Endodermal cell (in vitro differentiated cells): ENCODE results near the gene GARIN5A. TPM values are rescaled to one million over a fixed set of nuclear protein-coding genes. Genes with fewer than 3 reads are reported as not detected.

Source experiments
- DNase-seq: peaks from one replicate; pipeline ENCODE4 v3.0.0-alpha.2; 2017
- H3K27ac ChIP-seq: 2 replicates; pipeline ENCODE4 v1.5.1; 2013; ENCODE audit warnings: mild to moderate bottlenecking, low read depth, low read length, moderate library complexity
- H3K27me3 ChIP-seq: 2 replicates; pipeline ENCODE4 v1.6.1; 2013; ENCODE audit warnings: mild to moderate bottlenecking, low read length, moderate library complexity; ENCODE audit not compliant: insufficient read depth, control insufficient read depth, poor library complexity, severe bottlenecking
- H3K36me3 ChIP-seq: 2 replicates; pipeline ENCODE4 v1.7.0; 2013; ENCODE audit warnings: mild to moderate bottlenecking, low read length, moderate library complexity; ENCODE audit not compliant: control insufficient read depth, insufficient read depth
- H3K4me1 ChIP-seq: one replicate; pipeline ENCODE4 v1.7.0; 2013; ENCODE audit warnings: low read length; ENCODE audit not compliant: control insufficient read depth, insufficient read depth
- H3K4me3 ChIP-seq: 2 replicates; pipeline ENCODE4 v1.5.1; 2013; ENCODE audit warnings: mild to moderate bottlenecking, low read length, moderate library complexity
- H3K9ac ChIP-seq: 2 replicates; pipeline ENCODE4 v1.6.1; 2013; ENCODE audit warnings: mild to moderate bottlenecking, low read length, moderate library complexity; ENCODE audit not compliant: poor library complexity, severe bottlenecking; ENCODE audit errors: extremely low read depth
- H3K9me3 ChIP-seq: 2 replicates; pipeline ENCODE4 v1.6.1; 2013; ENCODE audit warnings: mild to moderate bottlenecking, low read length, moderate library complexity; ENCODE audit not compliant: control insufficient read depth
- H3K27ac Mint-ChIP-seq: 2 replicates; pipeline ENCODE4 v1.8.0; 2020; ENCODE audit warnings: mixed read lengths
- H3K27me3 Mint-ChIP-seq: 2 replicates; pipeline ENCODE4 v1.8.0; 2021; ENCODE audit warnings: mild to moderate bottlenecking, mixed read lengths; ENCODE audit not compliant: insufficient read depth
- H3K36me3 Mint-ChIP-seq: 2 replicates; pipeline ENCODE4 v1.8.0; 2020; ENCODE audit warnings: low read depth, mixed read lengths
- H3K4me1 Mint-ChIP-seq: 2 replicates; pipeline ENCODE4 v1.8.0; 2020; ENCODE audit warnings: mixed read lengths
- H3K4me3 Mint-ChIP-seq: 2 replicates; pipeline ENCODE4 v1.8.0; 2020; ENCODE audit warnings: mild to moderate bottlenecking, moderate library complexity, mixed read lengths
- H3K9me3 Mint-ChIP-seq: 2 replicates; pipeline ENCODE4 v1.8.0; 2020; ENCODE audit warnings: mild to moderate bottlenecking, mixed read lengths
- WGBS, 2 experiments: methylation state at CpG; one replicate each; pipeline versions ENCODE4 v1.1.5 to v1.1.7; 2013; ENCODE audit warnings: missing lambda C conversion rate in 2 of 2, mixed read lengths in 1 of 2; ENCODE audit not compliant: insufficient coverage in 1 of 2, insufficient read length in 1 of 2; 5-methylcytosine and 5-hydroxymethylcytosine counted together
- total RNA-seq, 2 donors: library from RNA; stranded (reverse); fragmentation: NEBNext Ultra II Directional in 1 of 2; extraction: Animal tissue kit (Norgen Biotek cat#: 25700) in 1 of 2; gene quantifications; 2 replicates in 1 of 2; 3 replicates in 1 of 2; pipeline ENCODE4 v1.2.1, GENCODE V29; 2021
- TF ChIP-seq, protein P1 (sequence below): fragments of 200-600 bp; sonication (generic); conservative IDR thresholded peaks from 2 replicates; pipeline ENCODE4 v1.5.0; 2021; ENCODE audit warnings: antibody characterized with exemption, mild to moderate bottlenecking

Gene GARIN5A
- total RNA-seq, 2 donors from 2014 or later: 8.3 to 9.5 TPM

DNA sequence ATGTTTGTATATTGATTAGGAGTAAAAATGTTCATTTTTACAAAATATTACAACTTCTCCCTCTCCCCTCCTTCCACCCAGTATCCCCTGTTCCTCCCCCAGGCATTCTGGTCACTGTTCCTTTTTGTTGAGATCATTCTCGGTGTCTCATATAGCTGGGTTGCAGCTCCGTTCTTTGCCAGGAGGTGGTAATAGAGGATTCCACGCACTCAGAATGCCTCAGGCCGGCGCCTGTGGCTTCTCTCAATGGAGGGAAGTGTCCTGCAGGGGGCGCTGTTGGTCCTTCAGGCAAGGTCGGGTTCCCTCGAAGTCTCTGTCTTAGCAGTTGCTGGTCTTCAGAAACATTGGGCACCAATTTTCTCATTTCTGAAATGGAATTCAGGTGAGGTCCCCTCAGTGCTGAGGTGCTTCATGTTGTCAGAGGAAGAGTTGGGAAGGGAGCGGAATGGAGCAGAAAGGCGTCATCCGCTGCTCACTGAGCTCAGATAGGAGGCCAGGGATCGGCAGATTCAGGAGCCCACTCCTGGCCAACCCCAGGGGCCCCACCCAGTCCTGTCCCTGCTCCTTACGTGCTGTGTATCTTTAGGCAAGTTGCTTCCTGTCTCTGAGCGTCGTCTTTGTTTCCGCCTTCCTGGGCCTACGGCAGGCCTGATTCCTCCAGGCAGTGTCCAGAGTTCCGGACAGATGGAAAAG, 10.3 kb upstream of the GARIN5A start:
- Histone ChIP-seq H3K27me3 (peaks cover 15% of the 10 kb centered on the region), H3K9ac (no peak overlapping the region), H3K4me1 (no peaks in the 10 kb centered on the region), H3K36me3 (peaks cover 14% of the 10 kb centered on the region), H3K9me3 (peaks cover 26% of the 10 kb centered on the region), H3K4me3 (no peak overlapping the region), H3K27ac (no peak overlapping the region)
- Mint-ChIP-seq H3K4me3 (no peak overlapping the region), H3K27ac (no peak overlapping the region), H3K27me3 (peaks cover 61% of the 10 kb centered on the region), H3K36me3 (peaks cover 50% of the 10 kb centered on the region), H3K9me3 (peaks cover 28% of the 10 kb centered on the region), H3K4me1 (no peaks in the 10 kb centered on the region)
- 80% methylated on average over 17 to 18 of the region's 18 CpGs for WGBS, 2 experiments
- TF ChIP-seq, protein P1, sequence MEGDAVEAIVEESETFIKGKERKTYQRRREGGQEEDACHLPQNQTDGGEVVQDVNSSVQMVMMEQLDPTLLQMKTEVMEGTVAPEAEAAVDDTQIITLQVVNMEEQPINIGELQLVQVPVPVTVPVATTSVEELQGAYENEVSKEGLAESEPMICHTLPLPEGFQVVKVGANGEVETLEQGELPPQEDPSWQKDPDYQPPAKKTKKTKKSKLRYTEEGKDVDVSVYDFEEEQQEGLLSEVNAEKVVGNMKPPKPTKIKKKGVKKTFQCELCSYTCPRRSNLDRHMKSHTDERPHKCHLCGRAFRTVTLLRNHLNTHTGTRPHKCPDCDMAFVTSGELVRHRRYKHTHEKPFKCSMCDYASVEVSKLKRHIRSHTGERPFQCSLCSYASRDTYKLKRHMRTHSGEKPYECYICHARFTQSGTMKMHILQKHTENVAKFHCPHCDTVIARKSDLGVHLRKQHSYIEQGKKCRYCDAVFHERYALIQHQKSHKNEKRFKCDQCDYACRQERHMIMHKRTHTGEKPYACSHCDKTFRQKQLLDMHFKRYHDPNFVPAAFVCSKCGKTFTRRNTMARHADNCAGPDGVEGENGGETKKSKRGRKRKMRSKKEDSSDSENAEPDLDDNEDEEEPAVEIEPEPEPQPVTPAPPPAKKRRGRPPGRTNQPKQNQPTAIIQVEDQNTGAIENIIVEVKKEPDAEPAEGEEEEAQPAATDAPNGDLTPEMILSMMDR: peak; percentile 87
- DNase-seq: peak; percentile 97

DNA sequence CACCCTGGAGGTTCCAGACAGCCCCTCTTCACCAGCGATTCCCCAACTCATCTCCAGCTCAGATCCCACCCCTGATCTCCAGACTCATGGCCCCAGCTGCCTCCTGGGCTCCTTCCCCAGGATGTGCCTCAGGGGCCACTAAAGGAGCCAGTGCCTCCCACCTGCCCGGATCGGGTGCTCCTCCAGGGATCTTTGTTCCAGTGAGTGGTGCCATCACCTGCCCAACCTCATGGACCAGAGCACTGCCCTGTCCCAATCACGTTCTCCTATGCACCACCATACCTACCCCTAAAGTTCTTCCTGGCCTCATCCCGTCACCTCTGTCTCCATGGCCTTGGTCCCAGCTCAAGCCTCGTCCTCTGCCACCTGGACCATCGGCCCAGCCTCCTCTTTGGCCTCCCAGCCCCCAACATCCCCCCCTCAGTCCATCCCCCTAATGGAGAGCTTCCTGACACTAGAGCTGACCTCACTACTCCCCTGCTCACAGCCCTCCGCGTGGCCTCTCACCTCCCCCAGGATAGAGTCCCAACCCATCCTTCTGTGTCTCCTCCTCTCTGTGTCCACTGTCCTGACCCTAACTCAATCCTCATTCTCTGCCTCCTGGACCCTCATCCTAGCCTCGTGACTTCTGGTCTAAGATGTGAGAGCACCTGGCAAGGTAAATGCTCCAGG, 8.8 kb upstream of the GARIN5A start:
- H3K27me3 Mint-ChIP-seq: peaks cover 46% of the 10 kb centered on the region
- H3K36me3 Mint-ChIP-seq: peaks cover 54% of the 10 kb centered on the region
- H3K4me1 Mint-ChIP-seq: no peaks in the 10 kb centered on the region
- peaks cover 8% of the 10 kb centered on the region for H3K27me3 ChIP-seq
- no peak overlapping the region for H3K27ac ChIP-seq
- H3K9me3 Mint-ChIP-seq: peaks cover 25% of the 10 kb centered on the region
- H3K4me3 Mint-ChIP-seq: no peak overlapping the region
- TF ChIP-seq, protein P1: no peak
- DNase-seq: no peak
- H3K36me3 ChIP-seq: peaks cover 14% of the 10 kb centered on the region
- no peak overlapping the region for H3K27ac Mint-ChIP-seq
- no peak overlapping the region for H3K4me3 ChIP-seq
- WGBS, 2 experiments: 90 to 94% methylated on average over 5 to 10 of the region's 10 CpGs
- H3K9me3 ChIP-seq: peaks cover 20% of the 10 kb centered on the region
- H3K9ac ChIP-seq: no peak overlapping the region
- no peaks in the 10 kb centered on the region for H3K4me1 ChIP-seq

DNA sequence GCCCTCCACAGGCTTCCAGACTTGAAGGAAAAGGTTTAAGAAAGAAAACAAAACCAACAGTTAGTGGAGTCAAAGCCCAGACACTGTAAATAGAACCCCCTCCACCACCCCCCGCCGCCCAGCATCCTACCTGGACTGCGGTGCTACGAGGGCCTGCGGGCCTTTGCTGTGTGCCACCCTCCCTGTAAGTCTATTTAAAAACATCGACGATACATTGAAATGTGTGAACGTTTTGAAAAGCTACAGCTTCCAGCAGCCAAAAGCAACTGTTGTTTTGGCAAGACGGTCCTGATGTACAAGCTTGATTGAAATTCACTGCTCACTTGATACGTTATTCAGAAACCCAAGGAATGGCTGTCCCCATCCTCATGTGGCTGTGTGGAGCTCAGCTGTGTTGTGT, 6.3 kb upstream of the GARIN5A start:
- DNase-seq: no peak
- H3K9ac ChIP-seq: no peak overlapping the region
- no peak overlapping the region for H3K4me3 Mint-ChIP-seq

More for the DNA sequence above, 6.3 kb upstream of the GARIN5A start:
- Mint-ChIP-seq H3K27ac (no peak overlapping the region), H3K36me3 (peaks cover 69% of the 10 kb centered on the region), H3K9me3 (peaks cover 34% of the 10 kb centered on the region), H3K4me1 (no peaks in the 10 kb centered on the region), H3K27me3 (peaks cover 22% of the 10 kb centered on the region)
- H3K36me3 ChIP-seq: peaks cover 31% of the 10 kb centered on the region
- no peak overlapping the region for H3K27ac ChIP-seq
- TF ChIP-seq, protein P1: no peak
- no peaks in the 10 kb centered on the region for H3K4me1 ChIP-seq
- H3K27me3 ChIP-seq: peaks cover 8% of the 10 kb centered on the region
- WGBS, 2 experiments: 90 to 94% methylated on average over 9 to 10 of the region's 10 CpGs
- no peak overlapping the region for H3K4me3 ChIP-seq
- peaks cover 27% of the 10 kb centered on the region for H3K9me3 ChIP-seq
